ENCODE results near the gene TPCN2. TPM values are rescaled to one million over a fixed set of nuclear protein-coding genes. Genes with fewer than 3 reads are reported as not detected.

TPCN2 gene
- total RNA-seq, 4 donors from 2014 or later, result 1.4 to 4.1 (median 3.3) TPM

DNA sequence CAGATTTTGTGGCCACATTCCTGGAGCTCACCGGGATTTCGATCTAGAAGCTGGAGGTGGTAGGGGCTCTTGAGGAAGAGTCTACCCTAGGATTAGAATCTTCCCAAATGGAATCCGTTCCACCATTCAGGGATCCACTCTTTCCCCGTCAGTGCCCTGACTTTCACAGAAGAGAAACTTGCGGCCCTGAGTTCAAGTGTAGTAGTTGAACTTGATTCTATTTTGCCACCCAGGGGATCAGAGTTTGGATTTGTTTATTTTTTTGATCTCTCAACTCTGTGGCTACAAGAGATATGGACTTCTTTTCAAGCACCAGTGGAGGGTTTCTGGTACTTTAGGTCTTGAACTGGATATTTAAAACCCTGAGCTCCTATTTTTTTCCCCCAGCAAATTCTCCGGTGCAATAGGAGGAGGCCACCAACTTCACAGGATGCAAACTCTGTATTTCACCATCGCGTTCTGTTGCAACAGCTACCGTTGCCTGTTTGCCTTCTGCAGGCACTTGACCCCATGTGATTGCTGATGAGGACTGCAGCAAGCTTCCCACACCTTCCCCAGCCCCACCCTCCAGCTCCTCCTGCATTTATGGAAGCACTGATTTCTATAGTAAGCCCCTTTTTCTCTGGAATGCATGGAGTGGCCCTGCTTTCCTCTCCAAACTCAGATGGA is 20.9 kb upstream of the TPCN2 start:
- TF ChIP-seq, protein P1, sequence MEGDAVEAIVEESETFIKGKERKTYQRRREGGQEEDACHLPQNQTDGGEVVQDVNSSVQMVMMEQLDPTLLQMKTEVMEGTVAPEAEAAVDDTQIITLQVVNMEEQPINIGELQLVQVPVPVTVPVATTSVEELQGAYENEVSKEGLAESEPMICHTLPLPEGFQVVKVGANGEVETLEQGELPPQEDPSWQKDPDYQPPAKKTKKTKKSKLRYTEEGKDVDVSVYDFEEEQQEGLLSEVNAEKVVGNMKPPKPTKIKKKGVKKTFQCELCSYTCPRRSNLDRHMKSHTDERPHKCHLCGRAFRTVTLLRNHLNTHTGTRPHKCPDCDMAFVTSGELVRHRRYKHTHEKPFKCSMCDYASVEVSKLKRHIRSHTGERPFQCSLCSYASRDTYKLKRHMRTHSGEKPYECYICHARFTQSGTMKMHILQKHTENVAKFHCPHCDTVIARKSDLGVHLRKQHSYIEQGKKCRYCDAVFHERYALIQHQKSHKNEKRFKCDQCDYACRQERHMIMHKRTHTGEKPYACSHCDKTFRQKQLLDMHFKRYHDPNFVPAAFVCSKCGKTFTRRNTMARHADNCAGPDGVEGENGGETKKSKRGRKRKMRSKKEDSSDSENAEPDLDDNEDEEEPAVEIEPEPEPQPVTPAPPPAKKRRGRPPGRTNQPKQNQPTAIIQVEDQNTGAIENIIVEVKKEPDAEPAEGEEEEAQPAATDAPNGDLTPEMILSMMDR (IDR thresholded peaks at IDR 0.05 in 4 of 5, conservative IDR thresholded peaks at IDR 0.05 in 1 of 5), result no peak
- TF ChIP-seq POLR2A (IDR thresholded peaks at IDR 0.05), result no peak
- ATAC-seq (no peak), DNase-seq (no peak)
- H3K36me3 ChIP-seq, result no peaks in the 10 kb centered on the region
- intact Hi-C loops (cut with DNase I; ENCODE audit: low total_unique reads), result no loop called here
- no peaks in the 10 kb centered on the region for H3K27me3 ChIP-seq
- no peaks in the 10 kb centered on the region for H3K4me1 ChIP-seq
- H3K27ac ChIP-seq, result no peak overlapping the region
- in situ Hi-C loops (cut with MboI; ENCODE audit: low sequenced_read_pairs in 4 of 4), result no loop called here
- no peaks in the 10 kb centered on the region for H3K9me3 ChIP-seq
- no peak overlapping the region for H3K4me3 ChIP-seq

DNA sequence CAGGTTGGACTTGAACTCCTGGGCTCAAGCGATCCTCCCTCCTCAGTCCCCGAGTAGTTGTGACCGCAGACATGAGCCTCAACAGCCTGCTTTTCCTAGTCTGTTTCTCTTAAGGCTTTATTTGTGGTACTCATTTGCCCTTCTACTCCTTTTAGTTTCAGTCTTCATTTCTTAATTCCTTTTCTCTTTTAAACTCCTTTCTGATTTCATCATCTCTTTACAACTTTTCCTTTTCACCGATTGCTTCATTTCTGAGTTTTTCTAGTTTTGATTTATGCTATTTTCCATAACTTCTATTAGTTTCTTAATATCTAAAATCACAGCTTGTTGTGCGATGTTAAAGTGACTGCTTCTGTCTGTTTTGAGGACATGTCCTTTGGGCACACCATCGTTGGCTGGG is 18.4 kb upstream of the TPCN2 start:
- no peak for DNase-seq
- ATAC-seq, result no peak
- TF ChIP-seq, protein P1 (IDR thresholded peaks at IDR 0.05 in 4 of 5, conservative IDR thresholded peaks at IDR 0.05 in 1 of 5), result no peak
- no peak for TF ChIP-seq POLR2A (IDR thresholded peaks at IDR 0.05)
- no peak overlapping the region for H3K4me3 ChIP-seq
- no peaks in the 10 kb centered on the region for H3K4me1 ChIP-seq
- in situ Hi-C loops (cut with MboI; ENCODE audit: low sequenced_read_pairs in 4 of 4) (no loop called here), intact Hi-C loops (cut with DNase I; ENCODE audit: low total_unique reads) (no loop called here)
- H3K36me3 ChIP-seq, result no peaks in the 10 kb centered on the region
- no peaks in the 10 kb centered on the region for H3K9me3 ChIP-seq
- H3K27me3 ChIP-seq, result peaks cover 0 to 4% (median 0%) of the 10 kb centered on the region in 3 donors
- no peak overlapping the region for H3K27ac ChIP-seq

DNA sequence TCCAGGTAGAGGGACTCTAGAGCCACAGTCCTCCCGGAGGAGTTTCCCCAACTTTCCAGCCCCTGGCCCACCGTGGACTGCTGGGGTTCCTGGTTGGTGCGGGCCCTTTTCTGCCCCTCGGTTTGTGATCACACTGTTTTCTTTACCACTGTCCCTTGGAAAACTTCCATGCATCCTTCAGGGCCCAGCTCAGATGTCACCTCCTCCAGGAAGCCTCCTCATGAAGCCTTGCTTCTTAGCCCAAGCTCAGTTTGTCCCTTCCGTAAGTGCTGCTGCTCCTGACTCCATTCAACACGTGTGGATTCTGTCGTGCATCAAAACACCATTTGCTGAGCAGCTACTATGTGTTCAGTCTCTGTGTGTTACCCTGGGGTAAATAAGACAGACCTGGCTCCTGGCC is 15.9 kb upstream of the TPCN2 start:
- Histone ChIP-seq H3K36me3 (no peaks in the 10 kb centered on the region), H3K27me3 (peaks cover 8 to 16% (median 11%) of the 10 kb centered on the region in 3 donors), H3K4me3 (no peak overlapping the region), H3K9me3 (no peaks in the 10 kb centered on the region), H3K27ac (no peak overlapping the region), H3K4me1 (no peaks in the 10 kb centered on the region)
- intact Hi-C loops (cut with DNase I; ENCODE audit: low total_unique reads), result no loop called here
- DNase-seq (no peak), ATAC-seq (no peak)
- in situ Hi-C loops (cut with MboI; ENCODE audit: low sequenced_read_pairs in 4 of 4), result no loop called here
- TF ChIP-seq POLR2A (IDR thresholded peaks at IDR 0.05), result no peak
- TF ChIP-seq, protein P1 (IDR thresholded peaks at IDR 0.05 in 4 of 5, conservative IDR thresholded peaks at IDR 0.05 in 1 of 5), result no peak

DNA sequence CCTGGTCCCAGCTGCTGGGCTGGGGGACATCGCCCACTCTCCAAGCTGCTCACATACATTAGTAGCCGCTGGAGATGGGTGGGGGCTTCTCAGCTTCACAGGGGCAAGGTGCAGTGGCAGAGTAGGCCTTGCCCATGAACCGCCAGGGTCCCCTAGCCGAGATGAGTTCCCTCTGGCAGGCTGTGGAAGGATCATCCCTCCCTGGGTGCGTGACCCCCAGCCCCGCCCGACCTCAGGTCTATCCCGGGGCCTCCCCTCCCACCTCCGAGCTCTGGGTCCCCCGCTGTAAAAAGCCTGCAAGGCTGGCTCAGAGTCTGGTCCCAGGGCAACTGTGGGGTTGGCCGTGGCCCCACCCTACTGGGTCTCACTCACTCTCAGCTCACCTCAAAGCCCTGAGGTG is 15.3 kb upstream of the TPCN2 start:
- in situ Hi-C loops (cut with MboI; ENCODE audit: low sequenced_read_pairs in 4 of 4) (no loop called here), intact Hi-C loops (cut with DNase I; ENCODE audit: low total_unique reads) (no loop called here)
- H3K36me3 ChIP-seq, result no peaks in the 10 kb centered on the region
- H3K4me3 ChIP-seq, result no peak overlapping the region
- no peaks in the 10 kb centered on the region for H3K9me3 ChIP-seq
- DNase-seq (no peak), ATAC-seq (no peak)
- peaks cover 8 to 16% (median 11%) of the 10 kb centered on the region in 3 donors for H3K27me3 ChIP-seq
- no peak overlapping the region for H3K27ac ChIP-seq
- H3K4me1 ChIP-seq, result no peaks in the 10 kb centered on the region
- TF ChIP-seq POLR2A (IDR thresholded peaks at IDR 0.05), result no peak
- TF ChIP-seq, protein P1 (IDR thresholded peaks at IDR 0.05 in 4 of 5, conservative IDR thresholded peaks at IDR 0.05 in 1 of 5), result no peak

Measured in gastrocnemius medialis (tissue), 4 donors.